Testis (tissue), 3 donors: Measurements from ENCODE around the gene EXOC7. TPM values are rescaled to one million over a fixed set of nuclear protein-coding genes. Genes with fewer than 3 reads are reported as not detected.

Source experiments
- DNase-seq: peaks from one replicate; pipeline ENCODE4 v3.0.0-alpha.2; 2019
- H3K27ac ChIP-seq, 2 donors: fragments of 200-600 bp; sonication (generic); one replicate each; pipeline ENCODE4 v1.5.1; 2019
- H3K27me3 ChIP-seq: fragments of 200-600 bp; sonication (generic); one replicate; pipeline ENCODE4 v1.5.1; 2019
- H3K36me3 ChIP-seq: fragments of 200-600 bp; sonication (generic); one replicate; pipeline ENCODE4 v1.5.1; 2017; ENCODE audit warnings: low read depth; ENCODE audit errors: missing control alignments
- H3K4me1 ChIP-seq: fragments of 200-600 bp; sonication (generic); one replicate; pipeline ENCODE4 v1.5.1; 2019
- H3K4me3 ChIP-seq, 2 donors: fragments of 200-600 bp; sonication (generic); one replicate each; pipeline ENCODE4 v1.5.1; 2017 to 2019
- H3K9me3 ChIP-seq: fragments of 200-600 bp; sonication (generic); one replicate; pipeline ENCODE4 v1.5.1; 2017
- POLR2A ChIP-seq: fragments of 450-650 bp; IDR thresholded peaks from one replicate; pipeline ENCODE4 v1.6.1; 2017; ENCODE audit warnings: antibody characterized with exemption, mild to moderate bottlenecking, moderate library complexity
- WGBS, 2 donors: methylation state at CpG; one replicate each; pipeline ENCODE4 v1.1.5; 2018; 5-methylcytosine and 5-hydroxymethylcytosine counted together
- intact Hi-C: fragments of 100-400 bp; cut with DNase I; formaldehyde crosslinking; loops from one replicate; pipeline ENCODE4 v1.15.1; 2023; ENCODE audit warnings: low total_unique reads
- polyA plus RNA-seq: library from polyadenylated mRNA; stranded (reverse); fragments of 350-450 nt; fragmentation: Illumina TruSeq; extraction: RNeasy Lipid Tissue Mini Kit (QIAGEN cat#74804); gene quantifications from one replicate; pipeline ENCODE4 v1.2.3, GENCODE V29; 2014; ENCODE audit warnings: low read depth, low replicate concordance; ENCODE audit not compliant: insufficient read depth
- total RNA-seq, 2 donors: library from RNA; depleted of rRNA; stranded (reverse); fragments of >200 nt; gene quantifications; one replicate each; pipeline ENCODE4 v1.2.3, GENCODE V29; 2016
- TF ChIP-seq, protein P1 (sequence below), 3 experiments: fragments of 450-650 bp in 2 of 3; fragments of 200-600 bp in 1 of 3; sonication (generic) in 1 of 3; IDR thresholded peaks; one replicate each; pipeline ENCODE4 v1.5.1; 2016 to 2019; ENCODE audit warnings: antibody characterized with exemption in 3 of 3, mild to moderate bottlenecking in 2 of 3, moderate library complexity in 1 of 3

EXOC7 gene
- total and polyA plus RNA-seq, 3 donors from 2014 or later: 99.1 to 138 (median 138) TPM

DNA sequence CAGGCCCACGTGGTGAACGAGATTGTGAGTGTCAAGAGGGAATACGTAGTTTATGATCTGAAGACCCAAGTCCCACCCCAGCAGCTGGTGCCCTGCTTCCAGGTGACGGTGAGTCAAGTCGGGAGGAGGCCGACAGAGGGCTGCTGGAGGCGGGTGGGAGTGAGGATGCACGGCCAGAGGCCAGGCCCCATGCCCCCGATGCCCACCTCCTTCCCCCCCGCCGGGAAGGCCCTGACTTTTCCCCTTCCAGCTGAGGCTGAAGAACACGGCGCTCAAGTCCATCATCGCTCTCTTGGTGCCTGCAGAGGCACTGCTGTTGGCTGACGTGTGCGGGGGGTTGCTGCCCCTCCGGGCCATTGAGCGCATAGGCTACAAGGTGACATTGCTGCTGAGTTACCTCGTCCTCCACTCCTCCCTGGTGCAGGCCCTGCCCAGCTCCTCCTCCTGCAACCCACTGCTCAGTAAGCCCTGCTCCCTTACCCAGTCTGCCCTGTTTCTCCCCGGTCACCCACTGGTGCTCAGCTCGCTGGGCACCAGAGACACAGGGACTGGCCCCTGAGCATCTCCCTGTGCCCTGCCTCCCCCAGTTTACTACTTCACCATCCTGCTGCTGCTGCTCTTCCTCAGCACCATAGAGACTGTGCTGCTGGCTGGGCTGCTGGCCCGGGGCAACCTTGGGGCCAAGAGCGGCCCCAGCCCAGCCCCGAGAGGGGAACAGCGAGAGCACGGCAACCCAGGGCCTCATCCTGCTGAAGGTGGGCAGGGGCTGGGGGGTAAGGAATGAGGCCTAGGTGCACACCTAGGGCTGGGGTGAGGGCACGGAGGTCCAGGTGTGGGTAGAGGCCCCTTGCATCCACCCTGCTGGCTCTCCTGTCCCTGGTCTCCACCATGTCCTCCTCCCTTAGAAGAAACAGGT is 22.0 kb downstream of the EXOC7 start:
- no peaks in the 10 kb centered on the region for H3K9me3 ChIP-seq
- H3K36me3 ChIP-seq: no peaks in the 10 kb centered on the region
- H3K27ac ChIP-seq: no peak overlapping the region
- no peaks in the 10 kb centered on the region for H3K27me3 ChIP-seq
- H3K4me3 ChIP-seq: no peak overlapping the region
- DNase-seq: no peak
- TF ChIP-seq, protein P1, sequence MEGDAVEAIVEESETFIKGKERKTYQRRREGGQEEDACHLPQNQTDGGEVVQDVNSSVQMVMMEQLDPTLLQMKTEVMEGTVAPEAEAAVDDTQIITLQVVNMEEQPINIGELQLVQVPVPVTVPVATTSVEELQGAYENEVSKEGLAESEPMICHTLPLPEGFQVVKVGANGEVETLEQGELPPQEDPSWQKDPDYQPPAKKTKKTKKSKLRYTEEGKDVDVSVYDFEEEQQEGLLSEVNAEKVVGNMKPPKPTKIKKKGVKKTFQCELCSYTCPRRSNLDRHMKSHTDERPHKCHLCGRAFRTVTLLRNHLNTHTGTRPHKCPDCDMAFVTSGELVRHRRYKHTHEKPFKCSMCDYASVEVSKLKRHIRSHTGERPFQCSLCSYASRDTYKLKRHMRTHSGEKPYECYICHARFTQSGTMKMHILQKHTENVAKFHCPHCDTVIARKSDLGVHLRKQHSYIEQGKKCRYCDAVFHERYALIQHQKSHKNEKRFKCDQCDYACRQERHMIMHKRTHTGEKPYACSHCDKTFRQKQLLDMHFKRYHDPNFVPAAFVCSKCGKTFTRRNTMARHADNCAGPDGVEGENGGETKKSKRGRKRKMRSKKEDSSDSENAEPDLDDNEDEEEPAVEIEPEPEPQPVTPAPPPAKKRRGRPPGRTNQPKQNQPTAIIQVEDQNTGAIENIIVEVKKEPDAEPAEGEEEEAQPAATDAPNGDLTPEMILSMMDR (IDR thresholded peaks at IDR 0.05): no peak
- no peak for TF ChIP-seq POLR2A
- 69 to 81% methylated on average over 13 to 27 of the region's 27 CpGs for WGBS, 2 donors
- intact Hi-C loops: no loop called here
- H3K4me1 ChIP-seq: peaks cover 19% of the 10 kb centered on the region

DNA sequence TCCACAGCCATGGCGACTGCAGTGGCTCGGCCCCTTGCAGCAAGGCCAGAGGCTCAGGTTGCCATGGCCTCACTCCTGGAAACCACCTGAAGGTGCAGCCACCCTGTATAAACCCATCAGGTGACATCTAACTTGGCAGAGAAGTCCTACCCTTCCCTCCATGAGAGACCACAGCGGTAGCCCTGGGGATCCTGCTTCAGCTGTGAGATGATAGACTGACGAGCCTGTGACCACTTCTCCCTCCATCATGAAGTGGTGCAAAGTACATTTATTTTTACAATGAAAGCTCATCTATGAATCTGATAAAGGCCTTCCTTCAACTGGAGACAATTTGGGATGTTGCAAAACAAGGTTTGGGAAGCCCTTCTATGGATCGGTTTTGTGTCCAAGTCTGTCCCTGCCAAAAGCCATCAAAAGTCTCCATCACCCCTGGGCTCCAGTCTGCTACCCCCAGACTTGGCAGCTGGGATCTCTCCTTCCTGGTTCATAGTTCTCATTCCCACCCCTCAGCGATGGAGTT is 22.8 kb downstream of the EXOC7 start:
- 56 to 58% methylated on average over 6 of the region's 6 CpGs for WGBS, 2 donors
- H3K27ac ChIP-seq: no peak overlapping the region
- DNase-seq: no peak
- no peaks in the 10 kb centered on the region for H3K27me3 ChIP-seq
- no peaks in the 10 kb centered on the region for H3K9me3 ChIP-seq
- no peak overlapping the region for H3K4me3 ChIP-seq
- peaks cover 23% of the 10 kb centered on the region for H3K4me1 ChIP-seq
- intact Hi-C loops: no loop called here
- TF ChIP-seq POLR2A: no peak
- TF ChIP-seq, protein P1 (IDR thresholded peaks at IDR 0.05): no peak
- H3K36me3 ChIP-seq: no peaks in the 10 kb centered on the region

DNA sequence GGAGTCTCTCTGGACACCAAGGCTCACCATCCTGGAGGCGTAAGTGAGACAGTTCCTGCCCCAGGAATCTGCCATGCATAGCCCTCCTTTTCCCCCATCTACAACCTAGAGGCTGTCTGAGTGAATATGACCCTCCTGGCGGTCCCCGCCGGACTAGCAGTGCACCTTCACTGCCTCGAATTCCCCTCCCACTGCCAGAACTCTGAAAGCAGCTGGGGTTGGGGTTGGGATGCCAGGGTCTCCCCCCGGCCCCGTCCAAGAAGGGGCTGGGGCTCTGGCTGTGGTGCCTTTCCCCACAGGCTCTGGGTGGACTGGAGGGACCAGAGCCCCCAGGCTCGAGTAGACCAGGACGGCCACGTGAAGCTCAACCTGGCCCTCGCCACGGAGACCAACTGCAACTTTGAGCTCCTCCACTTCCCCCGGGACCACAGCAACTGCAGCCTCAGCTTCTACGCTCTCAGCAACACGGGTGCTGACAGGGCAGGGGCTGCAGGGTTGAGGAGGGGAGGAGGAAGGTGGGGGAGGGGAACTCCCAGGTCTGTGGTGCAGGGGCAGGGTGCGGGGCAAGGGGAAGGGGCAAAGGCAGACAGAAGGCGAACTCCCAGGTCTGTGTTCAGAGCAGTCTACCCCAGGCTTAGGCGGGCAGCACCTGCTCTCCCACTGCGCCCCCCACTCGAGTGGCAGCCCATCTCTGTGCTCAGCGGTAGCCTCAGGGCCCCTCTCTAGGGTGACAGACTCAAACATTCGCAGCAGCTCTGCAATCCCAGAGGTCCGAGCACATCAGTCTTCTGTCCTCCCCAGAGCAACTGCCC is 23.4 kb downstream of the EXOC7 start:
- no peak for TF ChIP-seq POLR2A
- TF ChIP-seq, protein P1 (IDR thresholded peaks at IDR 0.05): no peak

DNA sequence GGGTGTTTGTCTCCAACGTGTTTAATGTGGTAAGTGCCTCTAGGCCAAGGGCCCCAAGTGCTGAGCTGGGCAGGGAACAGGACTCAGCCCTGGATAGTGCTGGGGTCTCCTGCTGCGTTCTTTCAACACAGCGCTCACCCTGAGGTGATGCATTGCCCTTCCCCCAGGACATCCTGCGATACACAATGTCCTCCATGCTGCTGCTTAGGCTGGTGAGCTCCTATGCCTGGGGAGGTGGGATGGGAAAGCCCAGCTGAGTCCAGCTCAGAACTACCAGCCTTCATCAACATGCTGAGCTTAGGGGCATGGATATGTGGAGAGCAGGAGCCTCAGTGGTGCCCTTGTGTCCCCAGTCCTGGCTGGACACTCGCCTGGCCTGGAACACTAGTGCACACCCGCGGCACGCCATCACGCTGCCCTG is 24.0 kb downstream of the EXOC7 start:
- no peaks in the 10 kb centered on the region for H3K36me3 ChIP-seq
- H3K27ac ChIP-seq: no peak overlapping the region
- TF ChIP-seq POLR2A: no peak
- TF ChIP-seq, protein P1 (IDR thresholded peaks at IDR 0.05): no peak
- intact Hi-C loops: no loop called here
- WGBS, 2 donors: 42% methylated on average over 9 of the region's 9 CpGs; no CpG with 5 or more reads in 1 of the 2 donors
- DNase-seq: no peak
- H3K4me1 ChIP-seq: peaks cover 36% of the 10 kb centered on the region
- H3K27me3 ChIP-seq: no peaks in the 10 kb centered on the region
- H3K4me3 ChIP-seq: no peak overlapping the region
- no peaks in the 10 kb centered on the region for H3K9me3 ChIP-seq

More for the DNA sequence above, 23.4 kb downstream of the EXOC7 start:
- intact Hi-C loops: no loop called here
- 28 to 32% methylated on average over 13 to 22 of the region's 23 CpGs for WGBS, 2 donors
- Histone ChIP-seq H3K36me3 (no peaks in the 10 kb centered on the region), H3K4me1 (peaks cover 30% of the 10 kb centered on the region), H3K4me3 (no peak overlapping the region), H3K9me3 (no peaks in the 10 kb centered on the region), H3K27ac (no peak overlapping the region), H3K27me3 (no peaks in the 10 kb centered on the region)
- DNase-seq: no peak
